GM15510 (cell line): ENCODE results near the gene PIANP.

Experiments
- POLR2A ChIP-seq: IDR thresholded peaks from 3 replicates; pipeline ENCODE4 v1.6.1; 2011; ENCODE audit warnings: borderline replicate concordance; ENCODE audit not compliant: insufficient read length; ENCODE audit errors: extremely low read depth

PIANP gene

DNA sequence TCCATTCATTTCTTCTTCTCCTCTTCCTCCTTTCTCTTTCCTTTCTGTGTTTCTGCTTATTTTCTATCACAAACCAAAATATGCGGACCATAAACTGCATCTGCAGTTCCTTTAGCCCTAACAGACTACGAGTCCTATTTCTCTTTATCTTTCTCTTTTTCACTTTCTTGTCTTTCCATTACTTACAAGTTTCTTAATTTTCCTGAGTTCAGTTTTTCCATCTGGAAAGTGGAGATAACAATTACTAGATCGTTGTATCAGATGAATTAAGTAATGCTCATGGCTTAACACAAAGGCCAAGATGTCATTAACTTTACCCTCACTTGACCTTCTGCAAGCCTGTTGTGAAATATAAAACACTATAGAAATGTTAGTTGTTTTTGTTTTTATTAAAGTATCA is 22.2 kb upstream of the PIANP start:
- TF ChIP-seq POLR2A, result no peak

DNA sequence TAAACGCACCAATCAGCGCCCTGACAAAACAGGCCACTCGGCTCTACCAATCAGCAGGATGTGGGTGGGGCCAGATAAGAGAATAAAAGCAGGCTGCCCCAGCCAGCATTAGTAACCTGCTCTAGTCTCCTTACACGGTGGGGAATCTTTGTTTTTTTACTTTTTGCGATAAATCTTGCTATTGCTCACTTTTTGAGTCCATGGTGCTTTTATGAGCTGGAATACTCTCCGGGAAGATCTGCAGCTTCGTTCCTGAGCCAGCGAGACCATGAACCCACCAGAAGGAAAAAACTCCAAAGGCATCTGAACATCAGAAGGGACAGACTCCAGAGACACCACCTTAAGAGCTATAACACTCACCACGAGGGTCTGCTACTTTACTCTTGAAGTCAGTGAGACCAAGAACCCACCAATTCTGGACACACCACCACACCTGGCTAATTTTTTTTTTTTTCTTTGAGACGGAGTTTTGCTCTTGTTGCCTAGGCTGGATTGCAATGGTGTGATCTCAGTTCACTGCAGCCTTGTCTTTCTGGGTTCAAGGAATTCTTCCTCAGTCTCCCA is 16.3 kb upstream of the PIANP start:
- TF ChIP-seq POLR2A, result no peak

DNA sequence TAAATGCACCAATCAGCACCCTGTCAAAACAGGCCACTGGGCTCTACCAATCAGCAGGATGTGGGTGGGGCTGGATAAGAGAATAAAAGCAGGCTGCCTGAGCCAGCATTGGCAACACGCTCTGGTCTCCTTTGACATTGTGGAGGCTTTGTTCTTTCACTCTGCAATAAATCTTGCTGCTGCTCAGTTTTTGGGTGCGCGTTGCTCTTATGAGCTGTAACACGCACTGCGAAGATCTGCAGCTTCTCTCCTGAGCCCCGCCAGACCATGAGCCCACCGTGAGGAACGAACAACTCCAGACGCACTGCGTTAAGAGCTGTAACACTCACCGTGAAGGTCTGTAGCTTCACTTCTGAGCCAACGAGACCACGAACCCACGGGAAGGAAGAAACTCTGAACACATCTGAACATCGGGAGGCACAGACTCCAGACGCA is 8.4 kb upstream of the PIANP start:
- TF ChIP-seq POLR2A, result no peak

DNA sequence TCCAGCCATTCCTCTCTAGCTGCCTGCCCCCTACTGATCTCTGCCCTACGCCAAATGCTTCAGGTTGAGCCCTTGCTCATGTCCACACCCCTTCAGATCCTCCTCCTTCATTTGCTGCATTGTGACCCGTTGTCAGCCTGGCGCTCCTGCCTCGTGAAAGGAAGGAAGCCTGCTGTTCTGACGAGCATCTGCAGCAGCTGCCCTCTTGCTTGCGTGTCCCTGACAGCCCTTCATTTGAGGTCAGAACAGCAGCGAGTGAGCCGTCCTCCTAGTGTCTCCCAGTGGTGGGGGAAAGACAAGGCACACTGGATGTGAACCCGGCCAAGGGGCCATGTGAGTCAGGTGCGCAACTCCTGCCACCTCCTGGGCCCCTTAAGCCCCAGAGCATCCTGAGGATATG is 3.0 kb upstream of the PIANP start:
- TF ChIP-seq POLR2A, result no peak

DNA sequence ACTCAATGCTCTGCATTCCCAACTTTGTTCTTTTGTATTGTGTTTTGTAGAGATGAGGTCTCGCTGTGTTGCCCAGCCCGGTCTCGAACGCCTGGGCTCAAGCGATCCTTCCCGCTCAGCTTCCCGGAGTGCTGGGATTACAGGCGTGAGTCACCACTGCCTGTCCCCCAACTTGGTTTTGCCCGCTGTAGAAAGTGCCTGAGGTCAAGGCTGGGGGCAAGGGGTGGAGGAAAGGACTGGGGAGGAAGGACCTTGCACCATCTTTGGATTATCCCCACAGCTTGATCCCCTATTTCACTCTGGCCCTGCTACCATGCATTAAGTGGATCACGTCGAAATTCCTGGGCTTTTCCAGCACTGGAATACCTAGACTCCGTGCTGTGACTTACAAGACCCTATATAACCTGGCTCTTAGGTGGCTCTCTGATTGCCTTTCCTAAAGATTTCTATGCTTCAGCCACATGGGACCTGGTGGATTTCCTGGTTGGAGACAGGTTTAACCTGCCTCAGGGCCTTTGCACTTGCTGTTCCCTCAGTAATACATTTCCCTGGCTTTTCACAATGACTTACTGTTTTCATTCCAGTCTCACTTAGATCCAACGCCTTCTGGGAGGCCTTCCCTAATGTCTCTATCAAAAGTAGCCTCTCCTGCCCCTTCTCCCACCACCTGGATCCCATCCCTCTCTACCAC is 608 bp upstream of the PIANP start:
- no peak for TF ChIP-seq POLR2A

DNA sequence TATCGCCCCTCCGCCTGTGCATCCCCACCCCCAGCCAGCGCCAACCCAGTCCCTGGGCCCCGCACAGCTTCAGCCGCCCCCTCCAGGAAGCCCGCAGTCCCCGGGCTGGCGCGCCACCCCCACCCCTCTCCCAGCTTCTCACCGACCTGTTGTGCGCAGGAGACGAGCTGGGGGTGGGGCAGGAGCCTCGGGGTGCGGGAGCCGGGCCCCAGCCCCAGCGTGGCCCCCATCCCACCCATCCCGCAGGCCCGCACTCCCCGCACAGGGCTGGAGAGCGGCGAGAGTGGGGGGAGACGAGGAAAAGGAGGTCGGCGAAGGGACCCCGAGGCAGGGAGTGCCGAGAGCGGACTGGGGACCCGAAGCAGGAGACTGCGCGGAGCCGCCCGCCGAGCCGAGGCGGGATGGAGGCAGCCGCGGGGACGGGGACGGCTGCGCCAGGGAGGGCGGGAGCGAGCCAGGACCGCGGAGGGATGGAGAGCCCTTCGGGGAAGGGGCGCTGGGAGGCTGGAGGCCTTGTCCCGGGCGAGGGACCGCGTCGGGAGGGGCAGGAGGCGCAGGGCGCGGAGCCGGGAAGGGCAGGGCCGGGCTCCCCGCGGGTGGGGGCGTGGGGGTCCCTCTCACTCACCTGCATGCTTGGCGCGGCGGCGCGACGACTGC is 498 bp downstream of the PIANP start:
- no peak for TF ChIP-seq POLR2A

DNA sequence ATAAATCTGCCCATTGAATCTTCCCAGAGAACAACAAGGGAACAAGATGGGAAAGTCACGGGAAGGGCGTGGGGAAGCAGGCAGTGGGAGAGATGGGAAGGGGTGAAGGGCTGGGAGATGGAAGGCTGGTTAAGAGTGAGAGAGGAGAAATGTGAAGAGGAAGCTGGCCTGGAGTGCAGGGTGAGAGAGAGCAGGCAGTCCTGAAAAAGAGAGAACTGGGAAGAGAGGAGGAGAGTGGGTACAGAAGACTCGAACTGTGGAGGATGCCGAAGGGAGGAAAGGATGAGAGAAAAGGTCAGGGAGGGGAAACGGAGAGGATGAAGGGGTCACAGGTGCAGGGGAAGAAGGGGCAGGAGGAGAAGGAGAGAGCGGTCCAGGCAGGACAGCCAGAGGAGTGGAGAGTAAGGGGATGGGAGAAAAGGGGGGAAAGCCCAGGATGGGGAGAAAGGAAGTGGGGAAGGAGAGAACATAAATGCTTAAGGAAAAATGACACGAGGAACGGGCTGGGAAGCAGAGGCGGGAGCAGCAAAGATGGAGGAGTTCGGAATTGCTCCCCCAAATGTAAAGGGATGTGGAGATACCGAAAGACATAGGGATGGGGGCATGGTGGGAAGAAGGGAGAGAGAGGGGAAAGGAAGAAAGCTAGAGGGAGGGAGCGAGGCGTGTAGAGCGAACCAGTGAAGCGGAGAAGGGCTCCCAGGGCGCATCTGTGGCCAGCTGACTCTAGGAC is 1.2 kb downstream of the PIANP start:
- TF ChIP-seq POLR2A, result no peak

DNA sequence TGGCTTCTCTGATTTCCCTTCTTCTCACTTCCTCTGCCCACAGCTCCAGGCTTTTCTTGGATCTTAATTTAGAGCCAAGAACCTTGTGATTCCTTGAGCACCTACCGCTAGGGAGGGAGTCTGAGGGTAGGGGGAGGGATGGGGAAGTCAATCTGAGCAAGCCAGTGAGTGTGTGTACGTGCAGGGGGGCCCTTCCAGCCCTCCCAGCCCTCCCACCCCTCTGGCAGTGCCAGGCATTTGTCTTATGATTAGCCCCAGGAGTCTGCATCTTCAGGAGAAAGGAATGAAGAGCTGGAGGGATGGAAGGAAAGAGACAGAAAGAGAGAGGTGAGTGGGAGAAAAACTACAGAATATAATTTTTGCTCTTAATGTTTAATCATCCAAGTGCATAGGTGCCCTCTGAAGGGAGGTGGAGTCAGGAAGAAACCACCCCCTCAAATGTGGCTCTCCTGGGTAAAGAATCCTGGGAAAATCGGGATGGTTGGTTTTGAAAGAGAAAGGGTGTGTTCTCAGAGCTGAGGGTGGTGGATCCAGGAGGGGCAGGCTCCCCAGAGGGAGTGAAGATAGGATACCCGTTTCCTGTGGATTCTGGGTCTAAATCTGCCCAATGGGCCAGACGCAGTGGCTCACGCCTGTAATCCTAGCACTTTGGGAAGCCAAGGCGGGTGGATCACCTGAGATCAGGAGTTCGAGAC is 2.1 kb downstream of the PIANP start:
- TF ChIP-seq POLR2A, result no peak

DNA sequence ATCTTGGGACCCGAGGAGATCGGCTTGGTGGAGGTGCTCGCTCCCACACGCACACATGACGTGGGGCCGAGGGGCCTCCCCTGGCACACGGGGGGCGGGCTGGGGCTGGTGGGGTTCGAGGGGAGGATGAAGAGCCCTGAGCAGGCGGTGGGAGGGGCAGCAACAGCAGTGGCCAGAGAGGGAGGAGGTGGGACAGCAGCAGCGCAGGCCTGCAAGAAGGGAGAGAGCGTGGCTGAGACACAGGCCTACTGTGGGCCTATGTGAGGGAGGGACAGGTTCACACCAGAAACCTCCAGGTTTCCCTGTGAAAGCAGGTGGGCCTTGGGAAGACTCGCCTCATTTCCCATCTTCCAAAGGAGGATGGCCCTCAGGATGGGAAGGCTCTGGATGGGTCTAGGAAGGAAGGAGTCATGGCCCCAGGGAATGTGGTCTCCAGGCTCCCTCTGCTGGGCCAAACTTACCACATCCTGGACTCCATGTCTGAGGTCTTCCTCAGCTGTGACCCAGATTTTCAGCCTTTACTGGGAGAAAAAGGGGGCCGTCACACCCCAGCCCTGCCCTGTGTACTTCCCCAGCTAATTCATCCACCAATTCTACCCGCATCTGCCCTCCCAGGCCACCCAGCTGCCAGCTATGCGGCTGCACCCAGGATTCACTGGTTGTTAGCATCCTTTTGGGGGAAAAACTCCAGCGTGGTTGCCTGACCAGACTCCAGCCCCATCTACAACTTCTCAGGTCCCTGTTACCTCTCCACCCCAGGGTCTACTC is 2.8 kb downstream of the PIANP start:
- no peak for TF ChIP-seq POLR2A

DNA sequence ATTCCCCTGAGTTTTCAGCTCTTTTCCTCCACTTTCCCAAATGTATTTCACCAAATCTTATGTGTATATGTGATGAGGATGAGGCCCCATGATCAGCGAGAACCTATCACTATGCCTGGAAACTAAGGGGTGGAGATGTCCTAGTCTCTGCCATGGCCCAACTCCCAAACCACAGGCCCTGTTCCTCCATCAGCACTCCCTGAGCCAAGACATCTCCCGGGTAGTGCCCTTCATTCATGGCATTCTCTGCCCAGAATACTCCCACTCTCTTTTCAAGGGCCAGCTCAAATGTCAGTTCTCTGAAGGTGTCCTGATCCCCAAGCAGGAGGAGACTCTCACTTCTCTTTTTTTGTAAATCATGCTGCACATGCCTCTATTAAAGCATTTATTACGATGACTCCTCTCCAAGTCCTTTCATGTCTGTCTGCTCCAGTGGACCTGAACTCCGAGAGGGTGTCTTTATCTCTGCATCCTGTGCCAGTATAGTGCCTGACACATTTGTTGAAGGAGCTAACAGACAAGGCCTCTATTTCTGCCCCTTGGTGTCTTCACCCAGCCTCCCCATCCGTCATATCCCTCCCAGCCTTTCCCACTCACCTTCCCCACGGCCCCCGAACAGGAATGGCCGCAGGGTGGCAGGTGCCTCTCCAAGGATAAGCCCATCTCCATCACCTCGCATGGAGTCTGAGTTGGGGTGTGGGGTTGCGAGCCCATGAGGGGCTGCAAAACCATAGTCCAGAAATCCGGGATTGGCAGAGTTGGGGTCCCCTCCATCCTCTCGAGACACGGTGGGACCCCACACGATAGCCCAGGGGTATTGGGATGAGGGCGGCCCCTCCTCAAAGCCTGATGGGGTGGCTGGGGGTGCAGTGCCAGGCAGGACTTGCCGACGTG is 3.7 kb downstream of the PIANP start:
- TF ChIP-seq POLR2A, result no peak

DNA sequence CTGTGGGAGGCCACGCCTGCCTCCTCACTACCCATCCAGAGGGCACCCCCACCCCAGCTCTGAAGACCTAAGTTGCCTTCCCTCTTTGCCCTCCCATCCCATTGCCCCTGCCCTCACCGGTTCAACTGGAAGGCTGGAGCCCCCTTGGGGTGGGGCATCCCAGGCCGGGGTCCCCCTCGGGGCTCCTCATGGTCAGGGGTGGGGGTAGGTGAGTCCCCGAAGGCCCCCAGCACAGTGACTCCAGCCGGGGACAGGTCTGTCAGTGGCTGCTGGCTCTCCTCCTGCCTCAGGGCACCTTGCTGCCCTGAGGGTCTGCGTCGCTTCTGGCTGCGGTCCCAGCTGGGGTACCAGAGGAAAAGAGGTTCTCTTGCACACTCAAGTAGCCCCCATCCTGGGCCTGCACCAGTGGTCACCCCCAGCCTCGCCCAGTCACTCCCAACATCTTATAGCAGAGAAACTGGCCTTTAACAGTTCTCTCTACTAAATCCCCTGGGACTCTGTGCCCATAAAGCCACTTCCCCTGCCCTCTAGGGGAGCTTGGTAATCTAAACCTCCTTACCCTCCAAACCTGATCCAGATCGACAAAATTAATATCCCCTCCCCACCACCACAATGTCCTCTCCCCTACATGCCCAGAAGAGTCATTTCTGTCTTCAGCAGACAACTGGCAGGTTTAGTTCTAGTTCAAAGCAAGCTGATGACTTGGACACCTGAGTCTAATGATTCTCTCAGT is 5.1 kb downstream of the PIANP start:
- no peak for TF ChIP-seq POLR2A

DNA sequence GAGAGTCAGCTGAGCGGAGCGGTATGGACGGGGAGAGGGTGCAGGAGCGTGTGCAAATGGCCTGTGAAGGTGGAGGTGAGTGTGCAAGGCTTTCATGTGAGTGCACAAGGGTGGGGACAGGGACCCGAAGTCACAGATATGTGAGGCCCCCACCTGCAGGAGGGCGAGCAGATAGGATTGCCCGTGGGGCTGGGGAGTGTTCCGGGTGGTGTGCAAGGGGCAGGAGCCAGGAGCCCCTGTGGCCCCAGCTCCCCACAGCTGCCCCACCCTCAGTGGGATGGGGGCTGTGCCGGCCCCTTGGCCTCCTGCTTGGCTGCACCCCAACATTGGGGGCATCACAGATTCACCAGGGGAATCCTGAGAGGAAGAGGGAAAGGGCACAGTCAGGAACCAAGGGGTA is 5.9 kb downstream of the PIANP start:
- TF ChIP-seq POLR2A, result no peak
